K562 (cell line): Measurements from ENCODE around the gene TOR1B. TPM values are rescaled to one million over a fixed set of nuclear protein-coding genes. Genes with fewer than 3 reads are reported as not detected.

Experiments
- ARID1B ChIP-seq: fragments of 450-650 bp; IDR thresholded peaks from 2 replicates; pipeline ENCODE4 v1.6.1; 2016; ENCODE audit warnings: antibody characterized with exemption, mild to moderate bottlenecking, inconsistent platforms
- FOXK2 ChIP-seq, 2 experiments: fragments of 450-650 bp; IDR thresholded peaks in 1 of 2; conservative IDR thresholded peaks in 1 of 2; 2 replicates each; pipeline ENCODE4 v1.6.1; 2016; ENCODE audit warnings: low read depth in 2 of 2, mild to moderate bottlenecking in 1 of 2
- GTF2F1 ChIP-seq: IDR thresholded peaks from 2 replicates; pipeline ENCODE4 v1.6.1; 2011; ENCODE audit warnings: low read depth, low read length, improper control_type of control experiment
- HDAC3 ChIP-seq: fragments of 450-650 bp; IDR thresholded peaks from 2 replicates; pipeline ENCODE4 v1.6.1; 2018; ENCODE audit warnings: borderline replicate concordance, mild to moderate bottlenecking, moderate library complexity; ENCODE audit not compliant: partially characterized antibody
- HSF4 ChIP-seq: fragments of 250-450 bp; sonication (Bioruptor Pico); IDR thresholded peaks from 2 replicates; pipeline ENCODE4 v2.1.2; 2022; ENCODE audit warnings: mild to moderate bottlenecking, moderate library complexity, borderline replicate concordance
- NCOR1 ChIP-seq: fragments of 450-650 bp; IDR thresholded peaks from 2 replicates; pipeline ENCODE4 v1.6.1; 2016; ENCODE audit warnings: mild to moderate bottlenecking, moderate library complexity
- PKNOX1 ChIP-seq: fragments of 450-650 bp; IDR thresholded peaks from 2 replicates; pipeline ENCODE4 v1.6.1; 2016
- POU5F1 ChIP-seq: fragments of 150-350 bp; IDR thresholded peaks from 2 replicates; pipeline ENCODE4 v1.6.1; 2014; ENCODE audit warnings: borderline replicate concordance, low read length, low read depth, mild to moderate bottlenecking; ENCODE audit not compliant: partially characterized antibody
- ZNF282 ChIP-seq: sonication (generic); formaldehyde crosslinking; IDR thresholded peaks from 2 replicates; pipeline ENCODE4 v1.8.1; 2023; ENCODE audit warnings: missing genetic modification reagents
- polyA plus RNA-seq, 8 experiments: library from polyadenylated mRNA; depleted of rRNA in 4 of 8; stranded (reverse) in 5 of 8; unstranded in 3 of 8; fragments of >200 nt; fragmentation: Nextera tagmentation in 2 of 8; fragmentation: Illumina TruSeq in 1 of 8; extraction: Ambion mirVana in 2 of 8; extraction: Trizol in 1 of 8; gene quantifications; 2 replicates each; pipeline versions ENCODE4 v1.2.1 to v1.2.3, GENCODE V29; 2011 to 2014; ENCODE audit warnings: inconsistent platforms in 1 of 8, missing spikeins in 1 of 8
- total RNA-seq, 7 experiments: library from RNA; depleted of rRNA in 6 of 7; stranded (reverse); fragments of >200 nt in 6 of 7; fragmentation: Illumina TruSeq in 2 of 7; extraction: Trizol in 2 of 7; gene quantifications; 2 replicates each; pipeline versions ENCODE4 v1.2.1 to v1.2.3, GENCODE V29; 2011 to 2021; ENCODE audit warnings: low replicate concordance in 1 of 7
- TF ChIP-seq, protein P1 (sequence below), 2 experiments: fragments of 450-650 bp in 1 of 2; sonication (generic) in 1 of 2; formaldehyde crosslinking in 1 of 2; IDR thresholded peaks; 2 replicates each; pipeline versions ENCODE4 v1.7.1 to v1.9.0; 2016 to 2022; ENCODE audit warnings: inconsistent platforms in 1 of 2, mild to moderate bottlenecking in 1 of 2, missing genetic modification reagents in 1 of 2
- TF ChIP-seq, protein P2 (sequence below): conservative IDR thresholded peaks from 2 replicates; pipeline ENCODE4 v1.6.1; 2011; ENCODE audit warnings: low read depth, mild to moderate bottlenecking, low read length; ENCODE audit not compliant: control insufficient read depth
- TF ChIP-seq, protein P3 (sequence below): fragments of 450-650 bp; formaldehyde crosslinking; IDR thresholded peaks from 2 replicates; pipeline ENCODE4 v1.4.0; 2020; ENCODE audit warnings: mild to moderate bottlenecking, mixed read lengths

TOR1B gene
- total and polyA plus RNA-seq, 9 of the 15 experiments (the other 6 are each of a cell fraction or from before 2014, with no cell fraction given) = 4.2 to 36.5 (median 24.6) TPM

GRCh38 chr9:129776938-129777768 lies 25.8 kb upstream of the TOR1B start (continued):
- TF ChIP-seq, protein P1, sequence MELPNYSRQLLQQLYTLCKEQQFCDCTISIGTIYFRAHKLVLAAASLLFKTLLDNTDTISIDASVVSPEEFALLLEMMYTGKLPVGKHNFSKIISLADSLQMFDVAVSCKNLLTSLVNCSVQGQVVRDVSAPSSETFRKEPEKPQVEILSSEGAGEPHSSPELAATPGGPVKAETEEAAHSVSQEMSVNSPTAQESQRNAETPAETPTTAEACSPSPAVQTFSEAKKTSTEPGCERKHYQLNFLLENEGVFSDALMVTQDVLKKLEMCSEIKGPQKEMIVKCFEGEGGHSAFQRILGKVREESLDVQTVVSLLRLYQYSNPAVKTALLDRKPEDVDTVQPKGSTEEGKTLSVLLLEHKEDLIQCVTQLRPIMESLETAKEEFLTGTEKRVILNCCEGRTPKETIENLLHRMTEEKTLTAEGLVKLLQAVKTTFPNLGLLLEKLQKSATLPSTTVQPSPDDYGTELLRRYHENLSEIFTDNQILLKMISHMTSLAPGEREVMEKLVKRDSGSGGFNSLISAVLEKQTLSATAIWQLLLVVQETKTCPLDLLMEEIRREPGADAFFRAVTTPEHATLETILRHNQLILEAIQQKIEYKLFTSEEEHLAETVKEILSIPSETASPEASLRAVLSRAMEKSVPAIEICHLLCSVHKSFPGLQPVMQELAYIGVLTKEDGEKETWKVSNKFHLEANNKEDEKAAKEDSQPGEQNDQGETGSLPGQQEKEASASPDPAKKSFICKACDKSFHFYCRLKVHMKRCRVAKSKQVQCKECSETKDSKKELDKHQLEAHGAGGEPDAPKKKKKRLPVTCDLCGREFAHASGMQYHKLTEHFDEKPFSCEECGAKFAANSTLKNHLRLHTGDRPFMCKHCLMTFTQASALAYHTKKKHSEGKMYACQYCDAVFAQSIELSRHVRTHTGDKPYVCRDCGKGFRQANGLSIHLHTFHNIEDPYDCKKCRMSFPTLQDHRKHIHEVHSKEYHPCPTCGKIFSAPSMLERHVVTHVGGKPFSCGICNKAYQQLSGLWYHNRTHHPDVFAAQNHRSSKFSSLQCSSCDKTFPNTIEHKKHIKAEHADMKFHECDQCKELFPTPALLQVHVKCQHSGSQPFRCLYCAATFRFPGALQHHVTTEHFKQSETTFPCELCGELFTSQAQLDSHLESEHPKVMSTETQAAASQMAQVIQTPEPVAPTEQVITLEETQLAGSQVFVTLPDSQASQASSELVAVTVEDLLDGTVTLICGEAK (IDR thresholded peaks at IDR 0.05) = peak; percentile 58
- TF ChIP-seq, protein P1 (CRISPR knock-in tag; IDR thresholded peaks at IDR 0.05) = no peak
- peak; percentile 70 for TF ChIP-seq PKNOX1
- TF ChIP-seq HDAC3 = no peak
- no peak for TF ChIP-seq HSF4
- TF ChIP-seq NCOR1 = no peak
- no peak for TF ChIP-seq GTF2F1
- TF ChIP-seq ZNF282 (CRISPR knock-in tag) = no peak
- TF ChIP-seq POU5F1 = peak; percentile 22
- TF ChIP-seq, protein P2, sequence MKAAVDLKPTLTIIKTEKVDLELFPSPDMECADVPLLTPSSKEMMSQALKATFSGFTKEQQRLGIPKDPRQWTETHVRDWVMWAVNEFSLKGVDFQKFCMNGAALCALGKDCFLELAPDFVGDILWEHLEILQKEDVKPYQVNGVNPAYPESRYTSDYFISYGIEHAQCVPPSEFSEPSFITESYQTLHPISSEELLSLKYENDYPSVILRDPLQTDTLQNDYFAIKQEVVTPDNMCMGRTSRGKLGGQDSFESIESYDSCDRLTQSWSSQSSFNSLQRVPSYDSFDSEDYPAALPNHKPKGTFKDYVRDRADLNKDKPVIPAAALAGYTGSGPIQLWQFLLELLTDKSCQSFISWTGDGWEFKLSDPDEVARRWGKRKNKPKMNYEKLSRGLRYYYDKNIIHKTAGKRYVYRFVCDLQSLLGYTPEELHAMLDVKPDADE = no peak
- TF ChIP-seq, protein P3, sequence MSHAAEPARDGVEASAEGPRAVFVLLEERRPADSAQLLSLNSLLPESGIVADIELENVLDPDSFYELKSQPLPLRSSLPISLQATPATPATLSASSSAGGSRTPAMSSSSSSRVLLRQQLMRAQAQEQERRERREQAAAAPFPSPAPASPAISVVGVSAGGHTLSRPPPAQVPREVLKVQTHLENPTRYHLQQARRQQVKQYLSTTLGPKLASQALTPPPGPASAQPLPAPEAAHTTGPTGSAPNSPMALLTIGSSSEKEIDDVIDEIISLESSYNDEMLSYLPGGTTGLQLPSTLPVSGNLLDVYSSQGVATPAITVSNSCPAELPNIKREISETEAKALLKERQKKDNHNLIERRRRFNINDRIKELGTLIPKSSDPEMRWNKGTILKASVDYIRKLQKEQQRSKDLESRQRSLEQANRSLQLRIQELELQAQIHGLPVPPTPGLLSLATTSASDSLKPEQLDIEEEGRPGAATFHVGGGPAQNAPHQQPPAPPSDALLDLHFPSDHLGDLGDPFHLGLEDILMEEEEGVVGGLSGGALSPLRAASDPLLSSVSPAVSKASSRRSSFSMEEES (CRISPR knock-in tag) = no peak
- TF ChIP-seq FOXK2 (conservative IDR thresholded peaks at IDR 0.05 in 1 of 2, IDR thresholded peaks at IDR 0.05 in 1 of 2; ENCODE audit: low read depth in 2 of 2) = no peak
- peak; percentile 85 for TF ChIP-seq ARID1B
